OCI-LY1 (cell line): ENCODE measurements around the gene CGB3.

Experiments
- H2AFZ ChIP-seq: fragments of 200-600 bp; sonication (generic), shearing (Covaris generic); 2 replicates; pipeline ENCODE4 v1.6.0; 2014; ENCODE audit warnings: antibody characterized with exemption, mild to moderate bottlenecking, low read length
- H3F3A ChIP-seq: fragments of 200-600 bp; sonication (generic), shearing (Covaris generic); 2 replicates; pipeline ENCODE4 v1.6.0; 2014; ENCODE audit warnings: mild to moderate bottlenecking, antibody characterized with exemption, low read length, moderate library complexity; ENCODE audit not compliant: insufficient read depth
- H3K27ac ChIP-seq: fragments of 200-600 bp; sonication (generic); 2 replicates; pipeline ENCODE4 v1.5.1; 2014; ENCODE audit warnings: low read length, mixed run types, mild to moderate bottlenecking, low read depth; ENCODE audit not compliant: poor library complexity, severe bottlenecking
- H3K27me3 ChIP-seq: fragments of 200-600 bp; sonication (generic); 2 replicates; pipeline ENCODE4 v1.6.0; 2014; ENCODE audit warnings: antibody characterized with exemption, mild to moderate bottlenecking, low read length, moderate library complexity; ENCODE audit not compliant: insufficient read depth
- H3K36me3 ChIP-seq: fragments of 200-600 bp; sonication (generic); 2 replicates; pipeline ENCODE4 v1.6.1; 2014; ENCODE audit warnings: mild to moderate bottlenecking, antibody characterized with exemption, low read length, moderate library complexity, mixed read lengths; ENCODE audit not compliant: insufficient read depth
- H3K4me1 ChIP-seq: fragments of 200-600 bp; sonication (generic); 2 replicates; pipeline ENCODE4 v1.5.1; 2014; ENCODE audit warnings: mild to moderate bottlenecking, low read length, moderate library complexity; ENCODE audit not compliant: insufficient read depth, severe bottlenecking
- H3K4me2 ChIP-seq: fragments of 200-600 bp; sonication (generic), shearing (Covaris generic); 2 replicates; pipeline ENCODE4 v1.6.1; 2014; ENCODE audit warnings: low read length
- H3K4me3 ChIP-seq: fragments of 200-600 bp; sonication (generic); 2 replicates; pipeline ENCODE4 v1.5.1; 2014; ENCODE audit warnings: low read length, low read depth, mild to moderate bottlenecking, mixed read lengths; ENCODE audit not compliant: poor library complexity, severe bottlenecking
- H3K79me2 ChIP-seq: fragments of 200-600 bp; shearing (Covaris generic); 2 replicates; pipeline ENCODE4 v1.6.1; 2016; ENCODE audit warnings: mixed run types, low read length, mixed read lengths; ENCODE audit not compliant: insufficient read depth
- H3K9ac ChIP-seq: fragments of 200-600 bp; sonication (generic), shearing (Covaris generic); 2 replicates; pipeline ENCODE4 v1.6.1; 2014; ENCODE audit warnings: mild to moderate bottlenecking, low read length, mixed read lengths
- H3K9me2 ChIP-seq: fragments of 200-600 bp; sonication (generic), shearing (Covaris generic); 2 replicates; pipeline ENCODE4 v1.6.1; 2014; ENCODE audit warnings: low read depth, mild to moderate bottlenecking, low read length, mixed read lengths
- H3K9me3 ChIP-seq: fragments of 200-600 bp; shearing (Covaris generic); 2 replicates; pipeline ENCODE4 v1.6.1; 2014; ENCODE audit warnings: low read length, mixed read lengths
- H4K20me1 ChIP-seq: fragments of 200-600 bp; sonication (generic), shearing (Covaris generic); 2 replicates; pipeline ENCODE4 v1.6.0; 2016; ENCODE audit warnings: mild to moderate bottlenecking, low read length; ENCODE audit not compliant: insufficient read depth
- CTCF ChIP-seq: fragments of 200-600 bp; sonication (generic), shearing (Covaris generic); IDR thresholded peaks from 2 replicates; pipeline ENCODE4 v1.5.1; 2017; ENCODE audit warnings: mild to moderate bottlenecking, antibody characterized with exemption, low read length, moderate library complexity, mixed read lengths
- EZH2 ChIP-seq: fragments of 200-600 bp; sonication (generic), shearing (Covaris generic); IDR thresholded peaks from 2 replicates; pipeline ENCODE4 v1.8.0; 2017; ENCODE audit warnings: borderline replicate concordance, mixed run types, mild to moderate bottlenecking, antibody characterized with exemption, low read length, moderate library complexity, mixed read lengths

The CGB3 gene

GRCh38 chr19:48986211-48986610 is 37.9 kb downstream of the CGB3 start:
- Histone ChIP-seq H3K4me1 (peaks cover 14% of the 10 kb centered on the region), H3F3A (no peaks in the 10 kb centered on the region), H3K36me3 (peaks cover 46% of the 10 kb centered on the region), H2AFZ (no peak overlapping the region), H3K9ac (no peak overlapping the region), H3K4me2 (no peak overlapping the region), H3K4me3 (no peak overlapping the region), H3K27ac (no peak overlapping the region), H3K79me2 (no peaks in the 10 kb centered on the region), H3K9me2 (no peaks in the 10 kb centered on the region), H4K20me1 (no peaks in the 10 kb centered on the region), H3K9me3 (no peaks in the 10 kb centered on the region), H3K27me3 (no peaks in the 10 kb centered on the region)
- TF ChIP-seq CTCF (no peak), EZH2 (no peak)

GRCh38 chr19:48985711-48986110 is 38.4 kb downstream of the CGB3 start:
- H3K27ac ChIP-seq, result no peak overlapping the region
- no peaks in the 10 kb centered on the region for H3F3A ChIP-seq
- H3K4me1 ChIP-seq, result peaks cover 14% of the 10 kb centered on the region
- H4K20me1 ChIP-seq, result no peaks in the 10 kb centered on the region
- no peaks in the 10 kb centered on the region for H3K9me2 ChIP-seq
- H3K4me3 ChIP-seq, result no peak overlapping the region
- H3K79me2 ChIP-seq, result no peaks in the 10 kb centered on the region
- H3K9me3 ChIP-seq, result no peaks in the 10 kb centered on the region
- H3K4me2 ChIP-seq, result no peak overlapping the region
- no peak overlapping the region for H3K9ac ChIP-seq
- no peak for TF ChIP-seq EZH2
- TF ChIP-seq CTCF, result no peak
- H3K36me3 ChIP-seq, result peaks cover 46% of the 10 kb centered on the region
- H2AFZ ChIP-seq, result no peak overlapping the region
- H3K27me3 ChIP-seq, result no peaks in the 10 kb centered on the region

GRCh38 chr19:48982280-48982679 is 41.9 kb downstream of the CGB3 start:
- no peak overlapping the region for H3K4me2 ChIP-seq
- peaks cover 6% of the 10 kb centered on the region for H3K4me1 ChIP-seq
- H3K36me3 ChIP-seq, result peaks cover 42% of the 10 kb centered on the region
- no peaks in the 10 kb centered on the region for H3K9me3 ChIP-seq
- no peaks in the 10 kb centered on the region for H3F3A ChIP-seq
- no peaks in the 10 kb centered on the region for H3K9me2 ChIP-seq
- no peaks in the 10 kb centered on the region for H3K79me2 ChIP-seq
- no peaks in the 10 kb centered on the region for H4K20me1 ChIP-seq
- H3K4me3 ChIP-seq, result no peak overlapping the region
- no peaks in the 10 kb centered on the region for H3K27me3 ChIP-seq
- no peak overlapping the region for H3K9ac ChIP-seq
- H2AFZ ChIP-seq, result no peak overlapping the region
- no peak overlapping the region for H3K27ac ChIP-seq
- no peak for TF ChIP-seq CTCF
- TF ChIP-seq EZH2, result no peak
